Gastrocnemius medialis (tissue), 4 donors: Measurements from ENCODE around the gene IL16.

Source experiments
- POLR2A ChIP-seq, 2 donors: fragments of 450-650 bp; IDR thresholded peaks; one replicate each; pipeline ENCODE4 v1.6.1; 2017; ENCODE audit warnings: antibody characterized with exemption in 2 of 2, mild to moderate bottlenecking in 2 of 2, moderate library complexity in 2 of 2
- TF ChIP-seq, protein P1 (sequence below), 5 experiments: fragments of 450-650 bp in 3 of 5; fragments of 200-600 bp in 2 of 5; sonication (generic) in 2 of 5; IDR thresholded peaks in 4 of 5; conservative IDR thresholded peaks in 1 of 5; 1 replicate in 4 of 5; 2 replicates in 1 of 5; pipeline ENCODE4 v1.5.1; 2016 to 2019; ENCODE audit warnings: antibody characterized with exemption in 5 of 5, mild to moderate bottlenecking in 3 of 5, moderate library complexity in 3 of 5

DNA sequence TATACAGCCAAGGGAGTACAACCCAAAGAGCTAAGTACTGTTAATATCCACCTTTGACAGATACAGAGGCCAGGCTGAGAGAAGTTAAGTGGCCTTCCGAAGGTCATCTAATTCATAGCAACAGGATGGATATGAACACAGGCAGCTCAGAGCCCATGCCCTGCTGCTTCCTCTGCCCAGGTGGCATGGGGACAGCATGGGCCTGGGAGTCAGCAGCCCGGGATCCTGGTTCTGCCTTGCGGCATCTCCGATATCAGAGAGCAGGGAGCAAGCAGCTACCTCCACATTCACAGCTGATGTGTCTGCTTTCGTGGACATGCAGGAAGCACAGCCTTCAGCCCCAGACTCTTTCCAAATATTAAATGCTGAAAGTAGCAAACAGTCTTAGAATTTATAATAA lies 71.7 kb downstream of the IL16 start:
- TF ChIP-seq, protein P1, sequence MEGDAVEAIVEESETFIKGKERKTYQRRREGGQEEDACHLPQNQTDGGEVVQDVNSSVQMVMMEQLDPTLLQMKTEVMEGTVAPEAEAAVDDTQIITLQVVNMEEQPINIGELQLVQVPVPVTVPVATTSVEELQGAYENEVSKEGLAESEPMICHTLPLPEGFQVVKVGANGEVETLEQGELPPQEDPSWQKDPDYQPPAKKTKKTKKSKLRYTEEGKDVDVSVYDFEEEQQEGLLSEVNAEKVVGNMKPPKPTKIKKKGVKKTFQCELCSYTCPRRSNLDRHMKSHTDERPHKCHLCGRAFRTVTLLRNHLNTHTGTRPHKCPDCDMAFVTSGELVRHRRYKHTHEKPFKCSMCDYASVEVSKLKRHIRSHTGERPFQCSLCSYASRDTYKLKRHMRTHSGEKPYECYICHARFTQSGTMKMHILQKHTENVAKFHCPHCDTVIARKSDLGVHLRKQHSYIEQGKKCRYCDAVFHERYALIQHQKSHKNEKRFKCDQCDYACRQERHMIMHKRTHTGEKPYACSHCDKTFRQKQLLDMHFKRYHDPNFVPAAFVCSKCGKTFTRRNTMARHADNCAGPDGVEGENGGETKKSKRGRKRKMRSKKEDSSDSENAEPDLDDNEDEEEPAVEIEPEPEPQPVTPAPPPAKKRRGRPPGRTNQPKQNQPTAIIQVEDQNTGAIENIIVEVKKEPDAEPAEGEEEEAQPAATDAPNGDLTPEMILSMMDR (IDR thresholded peaks at IDR 0.05 in 4 of 5, conservative IDR thresholded peaks at IDR 0.05 in 1 of 5), result no peak
- no peak for TF ChIP-seq POLR2A (IDR thresholded peaks at IDR 0.05)
